Astrocyte of the cerebellum (primary cell): Measurements from ENCODE around the gene POU2AF2.

Experiments
- DNase-seq: peaks from one replicate; pipeline ENCODE4 v3.0.0-alpha.2; 2011; ENCODE audit warnings: low read depth
- H3K4me3 ChIP-seq: 2 replicates; pipeline ENCODE4 v1.5.1; 2011; ENCODE audit warnings: mild to moderate bottlenecking, low read depth, low read length, moderate library complexity
- in situ Hi-C: cut with HindIII; loops from 2 replicates; pipeline ENCODE4 v1.10.0; 2017; ENCODE audit warnings: low sequenced_read_pairs
- TF ChIP-seq, protein P1 (sequence below): IDR thresholded peaks from 2 replicates; pipeline ENCODE4 v1.5.1; 2012; ENCODE audit warnings: low read length, low read depth, moderate library complexity, mild to moderate bottlenecking; ENCODE audit errors: missing control alignments

POU2AF2 gene, protein sequence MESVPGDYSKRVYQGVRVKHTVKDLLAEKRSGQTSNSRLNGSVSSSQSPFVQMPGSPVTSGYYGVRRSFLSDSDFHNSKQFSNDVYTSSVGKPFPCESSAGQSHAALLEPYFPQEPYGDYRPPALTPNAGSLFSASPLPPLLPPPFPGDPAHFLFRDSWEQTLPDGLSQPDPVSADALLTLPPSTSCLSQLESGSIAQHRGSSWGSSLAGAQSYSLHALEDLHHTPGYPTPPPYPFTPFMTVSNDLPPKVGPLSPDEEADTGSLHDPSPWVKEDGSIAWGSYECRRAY

DNA sequence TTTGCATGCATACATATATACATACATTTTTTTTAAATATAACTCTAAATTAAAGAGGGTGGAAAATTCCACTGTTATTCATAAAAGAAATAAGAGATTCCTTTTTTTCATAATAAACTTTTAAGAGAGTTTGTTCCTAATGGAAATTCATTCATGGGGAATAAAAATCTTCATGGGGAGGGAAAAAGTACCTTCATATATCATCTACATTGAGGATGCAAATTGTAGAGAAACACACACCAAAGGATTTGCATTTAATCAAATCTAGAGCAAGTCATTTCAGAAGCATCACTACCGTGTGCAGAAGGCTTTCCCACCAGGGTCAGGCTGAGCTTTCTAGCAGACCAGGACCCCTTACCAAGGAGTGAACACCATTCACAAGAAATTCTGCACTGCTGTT, at the start of gene POU2AF2:
POU2AF2 (plus strand) TSS at position 301 of the 400 bp plus-strand sequence. CDS start 129 bp downstream, outside the sequence.
- in situ Hi-C loops, result no loop called here
- DNase-seq, result no peak
- TF ChIP-seq, protein P1, sequence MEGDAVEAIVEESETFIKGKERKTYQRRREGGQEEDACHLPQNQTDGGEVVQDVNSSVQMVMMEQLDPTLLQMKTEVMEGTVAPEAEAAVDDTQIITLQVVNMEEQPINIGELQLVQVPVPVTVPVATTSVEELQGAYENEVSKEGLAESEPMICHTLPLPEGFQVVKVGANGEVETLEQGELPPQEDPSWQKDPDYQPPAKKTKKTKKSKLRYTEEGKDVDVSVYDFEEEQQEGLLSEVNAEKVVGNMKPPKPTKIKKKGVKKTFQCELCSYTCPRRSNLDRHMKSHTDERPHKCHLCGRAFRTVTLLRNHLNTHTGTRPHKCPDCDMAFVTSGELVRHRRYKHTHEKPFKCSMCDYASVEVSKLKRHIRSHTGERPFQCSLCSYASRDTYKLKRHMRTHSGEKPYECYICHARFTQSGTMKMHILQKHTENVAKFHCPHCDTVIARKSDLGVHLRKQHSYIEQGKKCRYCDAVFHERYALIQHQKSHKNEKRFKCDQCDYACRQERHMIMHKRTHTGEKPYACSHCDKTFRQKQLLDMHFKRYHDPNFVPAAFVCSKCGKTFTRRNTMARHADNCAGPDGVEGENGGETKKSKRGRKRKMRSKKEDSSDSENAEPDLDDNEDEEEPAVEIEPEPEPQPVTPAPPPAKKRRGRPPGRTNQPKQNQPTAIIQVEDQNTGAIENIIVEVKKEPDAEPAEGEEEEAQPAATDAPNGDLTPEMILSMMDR, result no peak
- H3K4me3 ChIP-seq, result no peak within 1 kb of the TSS

DNA sequence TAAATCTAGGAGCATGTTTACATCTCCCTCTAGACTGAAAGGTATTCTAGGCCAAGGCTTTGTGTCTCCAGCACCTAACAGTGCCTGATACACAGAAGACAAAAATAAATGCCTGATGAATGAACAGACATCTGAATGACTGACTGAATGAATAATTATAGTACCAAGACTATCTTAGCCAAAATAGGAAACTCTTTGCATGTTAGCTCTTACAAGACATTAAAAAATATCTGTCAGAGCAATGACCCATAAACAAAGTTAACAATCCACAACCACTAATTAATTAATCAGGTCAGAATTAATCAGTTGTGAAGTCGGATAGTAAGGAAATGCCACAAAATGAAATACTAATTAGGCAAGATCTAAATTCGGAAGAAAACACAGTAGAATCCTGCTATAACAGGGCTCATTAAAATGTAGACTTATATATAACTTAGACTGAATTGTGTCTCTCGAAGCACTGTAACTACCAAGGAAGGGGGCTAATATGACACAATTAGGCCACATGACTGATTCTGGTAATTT, 45.5 kb upstream of the POU2AF2 start:
- in situ Hi-C loops, result no loop called here
- TF ChIP-seq, protein P1, result no peak
- DNase-seq, result no peak
- H3K4me3 ChIP-seq, result no peak overlapping the region

DNA sequence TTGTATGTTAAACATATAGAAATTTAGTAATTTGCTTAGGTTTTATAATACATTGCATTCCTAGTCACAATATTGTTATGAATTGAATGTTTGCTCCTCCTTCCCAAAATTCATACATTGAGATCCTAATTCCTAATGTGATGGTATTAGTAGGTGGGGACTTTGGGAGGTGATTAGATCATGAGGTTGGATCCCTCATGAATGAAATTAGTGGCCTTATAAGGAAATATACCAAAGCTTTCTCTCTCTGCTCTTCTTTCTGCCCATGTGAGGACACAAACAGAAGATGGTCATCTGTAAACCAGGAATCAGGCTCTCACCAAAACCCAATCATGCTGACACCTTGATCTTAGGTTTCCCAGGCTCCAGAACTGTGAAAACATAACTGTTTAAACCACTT, 41.3 kb upstream of the POU2AF2 start:
- TF ChIP-seq, protein P1, result no peak
- in situ Hi-C loops, result no loop called here
- H3K4me3 ChIP-seq, result no peak overlapping the region
- no peak for DNase-seq

DNA sequence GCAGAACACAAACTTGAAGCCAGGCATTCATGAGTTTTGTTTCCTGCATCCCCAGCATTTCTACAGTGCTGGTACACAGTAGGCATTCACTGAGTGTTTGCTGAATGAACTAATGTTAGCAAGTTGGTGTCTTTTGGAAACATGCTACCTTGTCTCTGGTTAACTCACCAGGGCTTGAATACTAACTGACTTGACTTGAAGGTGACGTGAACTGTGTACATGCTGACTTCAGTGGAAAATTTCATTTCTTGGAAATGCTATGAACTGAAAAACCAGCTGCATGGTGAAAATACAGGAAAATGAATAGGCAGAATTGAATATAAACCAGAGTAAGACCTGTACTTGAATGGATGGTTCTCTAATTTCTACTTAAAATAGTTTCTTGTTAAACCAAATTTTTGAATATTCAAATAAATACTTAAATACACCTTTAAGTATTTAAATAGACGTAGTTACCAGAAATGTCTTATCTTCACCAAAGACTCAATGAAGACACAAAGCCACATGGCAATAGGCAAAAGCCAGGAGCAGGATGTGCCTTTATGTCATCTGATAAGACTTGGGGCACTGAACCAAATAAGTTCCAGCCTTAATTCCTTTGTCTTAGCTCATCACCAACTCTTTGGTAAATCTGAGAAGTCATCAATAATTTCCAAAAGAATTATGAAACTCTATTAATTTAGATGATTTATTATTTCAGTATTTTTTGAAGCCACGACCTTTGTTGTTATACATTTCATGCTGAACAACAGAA, 39.7 kb upstream of the POU2AF2 start:
- TF ChIP-seq, protein P1, result no peak
- DNase-seq, result no peak
- in situ Hi-C loops, result no loop called here
- H3K4me3 ChIP-seq, result no peak overlapping the region

DNA sequence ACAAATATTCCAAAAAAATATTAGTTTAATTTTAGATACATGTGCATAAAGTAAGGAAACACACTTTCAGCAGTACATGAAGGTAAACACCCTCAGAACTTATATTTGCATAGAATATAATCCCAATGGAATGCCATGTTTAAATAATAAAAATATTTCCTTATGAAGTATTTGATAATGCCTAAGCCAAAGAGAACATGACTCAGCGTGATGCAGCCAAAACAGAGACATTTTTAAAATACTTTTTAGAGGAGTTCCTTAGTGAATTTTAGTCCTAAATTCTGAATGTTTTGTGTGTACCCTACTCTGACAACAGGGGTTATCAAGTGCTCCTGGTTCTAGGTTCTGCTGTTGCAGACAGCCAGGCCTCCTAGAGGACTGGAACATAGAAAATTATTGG, 39.1 kb upstream of the POU2AF2 start:
- TF ChIP-seq, protein P1, result no peak
- H3K4me3 ChIP-seq, result no peak overlapping the region
- peak; percentile 27 for DNase-seq
- in situ Hi-C loops, result no loop called here

DNA sequence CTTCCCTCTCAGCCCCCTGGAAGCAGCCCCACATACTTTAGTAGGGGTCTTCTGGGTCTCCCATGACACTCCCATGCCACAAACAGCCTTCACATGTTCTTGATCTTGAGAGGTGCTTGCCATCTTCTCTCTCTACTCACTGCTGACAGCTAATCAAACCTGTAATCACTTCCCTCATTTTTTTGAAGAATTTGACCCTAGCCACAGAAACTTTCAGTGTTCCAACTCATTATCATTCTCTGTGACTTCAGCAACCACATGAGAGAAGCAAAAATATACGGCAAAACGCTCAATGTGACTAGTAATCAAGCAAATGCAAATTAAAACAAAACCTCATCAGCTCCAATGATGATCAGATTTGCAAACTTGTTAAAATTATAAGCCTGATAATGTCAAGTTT, 38.3 kb upstream of the POU2AF2 start:
- TF ChIP-seq, protein P1, result no peak
- no peak for DNase-seq
- in situ Hi-C loops, result no loop called here
- no peak overlapping the region for H3K4me3 ChIP-seq
